Measurements from ENCODE around the gene SACM1L. TPM values are rescaled to one million over a fixed set of nuclear protein-coding genes. Genes with fewer than 3 reads are reported as not detected.

SACM1L gene
- total and polyA plus RNA-seq, 2 of the 4 experiments (the other 2 are of a cell fraction), result 19.0 to 40.9 TPM

GRCh38 chr3:45677841-45678240, 11.4 kb upstream of the SACM1L start:
- no peak overlapping the region for H2BK120ac ChIP-seq (ENCODE audit: low read depth, low read length)
- no peak for TF ChIP-seq FOS (IDR thresholded peaks at IDR 0.05; ENCODE audit: low read depth, low read length)
- no peak for TF ChIP-seq POLR2A (IDR thresholded peaks at IDR 0.05; ENCODE audit: low read depth, low read length)
- no peak for TF ChIP-seq NFE2L2 (IDR thresholded peaks at IDR 0.05; ENCODE audit: low read depth, low read length)
- no peak for TF ChIP-seq CTCF (conservative IDR thresholded peaks at IDR 0.05; ENCODE audit: low read depth, low read length)
- TF ChIP-seq SMC3 (IDR thresholded peaks at IDR 0.05; ENCODE audit: low read depth, low read length), result no peak
- H3K79me1 ChIP-seq (ENCODE audit: low read depth in 1 of 2, low read length in 2 of 2), result peaks cover 5 to 30% of the 10 kb centered on the region in 2 experiments; a peak in 3 of 4 replicates
- H3K4me2 ChIP-seq (ENCODE audit: low read depth, low read length), result no peak overlapping the region
- no peak overlapping the region for H3K23ac ChIP-seq (ENCODE audit: low read depth, low read length)
- H3K4me1 ChIP-seq (ENCODE audit: control insufficient read depth, insufficient read depth, low read length), result peaks cover 6% of the 10 kb centered on the region
- H3K4me3 ChIP-seq (ENCODE audit: insufficient read depth, low read depth, low read length), result no peak overlapping the region
- peaks cover 55% of the 10 kb centered on the region for H3K36me3 ChIP-seq (ENCODE audit: control insufficient read depth, insufficient read depth, low read length)
- no peak overlapping the region for H2AK9ac ChIP-seq (replicated peaks; ENCODE audit: low read depth, low read length, poor library complexity)
- H2AFZ ChIP-seq (replicated peaks; ENCODE audit: low read length, poor library complexity), result no peak overlapping the region
- no peaks in the 10 kb centered on the region for H3K27me3 ChIP-seq (ENCODE audit: control insufficient read depth, insufficient read depth, low read length)
- dilution Hi-C loops (cut with HindIII; ENCODE audit: low sequenced_read_pairs, unreplicated experiment) (no loop called here), in situ Hi-C loops (cut with MboI; ENCODE audit: low sequenced_read_pairs) (no loop called here), intact Hi-C loops (cut with micrococcal nuclease) (no loop called here)
- H3K56ac ChIP-seq (ENCODE audit: extremely low read depth, insufficient read depth, low read length), result no peak overlapping the region
- no peak overlapping the region for H4K8ac ChIP-seq (ENCODE audit: low read depth in 2 of 2, low read length in 2 of 2)
- peaks cover 13% of the 10 kb centered on the region for H3K9me1 ChIP-seq (ENCODE audit: insufficient read depth, low read length)
- DNase-seq (no peak), ATAC-seq (ENCODE audit: low read depth) (no peak)
- no peaks in the 10 kb centered on the region for H4K20me1 ChIP-seq (ENCODE audit: insufficient read depth, low read length)
- no peak overlapping the region for H2BK20ac ChIP-seq (ENCODE audit: low read depth, low read length)
- 92% methylated on average over 2 of the region's 10 CpGs; no CpG with 5 or more reads in 1 of the 2 experiments for WGBS, 2 experiments (ENCODE audit: extremely low coverage in 2 of 2, insufficient read length in 1 of 2)
- no peak overlapping the region for H3K4ac ChIP-seq (ENCODE audit: low read depth, low read length)
- H3K9me3 ChIP-seq (ENCODE audit: control insufficient read depth, insufficient read depth, low read length), result peaks cover 2% of the 10 kb centered on the region
- no peak overlapping the region for H2AK5ac ChIP-seq (ENCODE audit: low read depth, low read length)
- no peak overlapping the region for H4K91ac ChIP-seq (ENCODE audit: insufficient read depth, low read depth, low read length)
- H3K27ac ChIP-seq (ENCODE audit: insufficient read depth, low read length), result no peak overlapping the region
- BruUV-seq (replicated peaks), result no TSS peak
- H3K18ac ChIP-seq (ENCODE audit: low read depth, low read length), result no peak overlapping the region
- no peak overlapping the region for H2BK5ac ChIP-seq (ENCODE audit: low read depth, low read length, poor library complexity, severe bottlenecking)
- no peak overlapping the region for H4K5ac ChIP-seq (ENCODE audit: low read depth, low read length)
- no peak overlapping the region; the same call in 2 of the 3 replicates for H2BK15ac ChIP-seq (ENCODE audit: low read depth, low read length)
- H3K9ac ChIP-seq (ENCODE audit: low read depth, low read length), result no peak overlapping the region
- ChIA-PET CTCF (interaction anchor here (0.6 to 2.2 kb wide), 3 partner anchors 9 to 12 kb away, joined by 3 to 5 read pairs (median 4); no protein-coding TSS in a partner anchor), POLR2A (ENCODE audit: unreplicated experiment) (no interaction called here)
- H3K14ac ChIP-seq (replicated peaks; ENCODE audit: low read depth, low read length), result no peak overlapping the region

All from IMR-90 (cell line).